Cardiac muscle cell (in vitro differentiated cells and primary cell): ENCODE results near the gene PLEKHA1. TPM values are rescaled to one million over a fixed set of nuclear protein-coding genes. Genes with fewer than 3 reads are reported as not detected.

ENCODE experiments used
- DNase-seq, 2 donors: peaks; one replicate each; pipeline versions ENCODE4 v3.0.0 to v3.0.0-alpha.2; 2010 to 2017; ENCODE audit warnings: low read depth in 1 of 2, low spot score in 1 of 2
- H3K27ac ChIP-seq: fragments of 200-600 bp; sonication (generic); 2 replicates; pipeline ENCODE4 v1.5.1; 2016
- H3K27me3 ChIP-seq: fragments of 200-600 bp; sonication (generic); 2 replicates; pipeline ENCODE4 v1.6.0; 2016; ENCODE audit warnings: control low read depth
- H3K36me3 ChIP-seq: fragments of 200-600 bp; sonication (generic); 2 replicates; pipeline ENCODE4 v1.5.1; 2016; ENCODE audit warnings: control low read depth
- H3K4me1 ChIP-seq: fragments of 200-600 bp; sonication (generic); 2 replicates; pipeline ENCODE4 v1.8.1; 2017; ENCODE audit warnings: low read depth, mild to moderate bottlenecking, mixed run types
- H3K4me3 ChIP-seq: fragments of 200-600 bp; sonication (generic); 2 replicates; pipeline ENCODE4 v1.5.1; 2016; ENCODE audit warnings: mild to moderate bottlenecking
- H3K9me3 ChIP-seq: fragments of 200-600 bp; sonication (generic); 2 replicates; pipeline ENCODE4 v1.5.1; 2017; ENCODE audit warnings: low read depth, mild to moderate bottlenecking, control low read depth
- CTCF ChIP-seq: IDR thresholded peaks from 2 replicates; pipeline ENCODE4 v1.5.1; 2012; ENCODE audit warnings: low read depth, mild to moderate bottlenecking, low read length
- polyA plus RNA-seq: library from polyadenylated mRNA; unstranded; fragments of >200 nt; fragmentation: Nextera tagmentation; extraction: Ambion mirVana; gene quantifications from 2 replicates; pipeline ENCODE4 v1.2.1, GENCODE V29; 2016
- total RNA-seq: library from RNA; depleted of rRNA; stranded (reverse); fragments of >200 nt; gene quantifications from 2 replicates; pipeline ENCODE4 v1.2.3, GENCODE V29; 2016

PLEKHA1 gene
- total and polyA plus RNA-seq, 2 experiments from 2014 or later: 26.5 to 44.8 TPM

DNA sequence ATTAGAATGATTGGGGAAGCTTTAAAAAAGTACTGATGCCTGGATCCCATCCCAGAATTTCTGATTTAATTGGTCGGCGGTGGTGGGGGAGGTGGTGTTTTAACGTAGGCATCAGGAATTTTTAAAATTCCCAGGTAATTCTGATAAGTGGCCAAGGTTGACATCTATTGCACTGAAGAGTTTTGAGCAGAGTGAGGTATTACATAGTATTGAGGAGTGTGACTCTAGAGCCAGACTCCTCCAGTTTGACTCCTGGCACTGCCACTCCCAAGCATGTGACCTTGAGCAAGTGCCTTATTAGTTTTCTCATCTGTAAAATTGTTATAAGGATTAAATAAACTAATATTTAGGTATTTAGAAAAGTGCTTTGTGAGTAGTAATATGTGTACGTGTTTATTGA is 6.2 kb downstream of the PLEKHA1 start:
- Histone ChIP-seq H3K27me3 (no peaks in the 10 kb centered on the region), H3K36me3 (no peaks in the 10 kb centered on the region), H3K27ac (no peak overlapping the region), H3K4me1 (peaks cover 2% of the 10 kb centered on the region), H3K4me3 (no peak overlapping the region), H3K9me3 (no peaks in the 10 kb centered on the region)
- DNase-seq: no peak
- no peak for TF ChIP-seq CTCF

DNA sequence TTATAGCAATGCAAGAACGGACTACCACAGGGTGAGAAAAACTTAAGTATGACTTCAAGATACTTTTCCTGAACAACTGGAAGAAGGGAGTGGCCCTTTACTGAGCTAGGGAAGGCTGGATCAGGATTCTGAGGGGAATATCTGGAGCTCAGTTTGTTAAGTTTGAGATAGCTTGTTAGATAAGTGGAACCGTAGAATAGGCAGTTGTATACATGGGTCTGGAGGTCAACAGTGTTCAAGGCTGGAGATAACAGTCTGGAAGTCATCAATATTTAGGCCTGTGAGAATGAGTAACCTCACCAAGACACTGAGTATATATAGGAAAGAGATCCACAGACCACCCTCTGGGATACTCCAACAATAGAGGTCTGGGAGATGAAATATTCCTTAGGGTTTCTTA is 7.2 kb downstream of the PLEKHA1 start:
- no peaks in the 10 kb centered on the region for H3K9me3 ChIP-seq
- DNase-seq: no peak
- no peak overlapping the region for H3K4me3 ChIP-seq
- H3K36me3 ChIP-seq: no peaks in the 10 kb centered on the region
- H3K4me1 ChIP-seq: no peaks in the 10 kb centered on the region
- TF ChIP-seq CTCF: no peak
- H3K27me3 ChIP-seq: no peaks in the 10 kb centered on the region
- no peak overlapping the region for H3K27ac ChIP-seq

GRCh38 chr10:122386514-122386913 is 12.0 kb downstream of the PLEKHA1 start:
- Histone ChIP-seq H3K36me3 (no peaks in the 10 kb centered on the region), H3K4me1 (no peaks in the 10 kb centered on the region), H3K4me3 (no peak overlapping the region), H3K27ac (no peak overlapping the region), H3K9me3 (no peaks in the 10 kb centered on the region), H3K27me3 (no peaks in the 10 kb centered on the region)
- DNase-seq: no peak
- no peak for TF ChIP-seq CTCF

GRCh38 chr10:122387572-122387971 is 13.1 kb downstream of the PLEKHA1 start:
- H3K27ac ChIP-seq: no peak overlapping the region
- no peaks in the 10 kb centered on the region for H3K9me3 ChIP-seq
- H3K4me1 ChIP-seq: no peaks in the 10 kb centered on the region
- no peaks in the 10 kb centered on the region for H3K36me3 ChIP-seq
- H3K27me3 ChIP-seq: no peaks in the 10 kb centered on the region
- TF ChIP-seq CTCF: no peak
- H3K4me3 ChIP-seq: no peak overlapping the region
- DNase-seq: no peak

DNA sequence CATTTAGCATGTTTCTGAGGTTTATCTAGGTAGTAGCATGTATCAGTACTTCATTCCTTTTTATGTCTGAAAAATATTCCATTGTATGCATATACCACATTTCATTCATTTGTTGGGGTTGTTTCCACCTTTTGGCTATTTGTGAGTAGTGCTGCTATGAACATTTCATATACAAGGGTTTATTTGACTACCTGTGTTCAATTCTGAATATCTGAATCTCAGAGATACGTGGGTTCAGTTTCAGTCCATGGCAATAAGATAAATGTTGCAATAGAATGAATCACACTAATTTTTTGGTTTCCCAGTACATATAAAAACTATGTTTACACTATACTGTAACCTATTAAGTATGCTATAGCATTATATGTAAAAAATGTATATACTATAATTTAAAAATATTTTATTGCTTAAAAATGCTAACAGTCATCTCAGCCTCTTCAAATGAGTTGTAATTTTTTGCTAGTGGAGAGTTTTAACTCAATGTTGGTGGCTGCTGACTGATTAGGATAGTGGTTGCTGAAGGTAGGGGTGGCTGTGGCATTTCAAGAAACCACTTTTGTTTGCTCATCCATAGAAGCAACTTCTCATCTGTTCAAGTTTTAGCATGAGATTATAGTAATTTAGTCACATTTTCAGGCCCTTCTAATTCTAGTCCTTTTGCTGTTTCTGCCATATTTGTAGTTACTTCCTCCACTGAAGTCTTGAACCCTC is 13.9 kb downstream of the PLEKHA1 start:
- Histone ChIP-seq H3K4me1 (no peaks in the 10 kb centered on the region), H3K27me3 (no peaks in the 10 kb centered on the region), H3K27ac (no peak overlapping the region), H3K4me3 (no peak overlapping the region), H3K36me3 (no peaks in the 10 kb centered on the region), H3K9me3 (no peaks in the 10 kb centered on the region)
- TF ChIP-seq CTCF: no peak
- no peak for DNase-seq
